22Rv1 (cell line): ENCODE data around the gene BNC2.

Experiments
- ZFX ChIP-seq: fragments of 450-650 bp; IDR thresholded peaks from 2 replicates; pipeline ENCODE4 v1.6.1; 2017; ENCODE audit warnings: antibody characterized with exemption, borderline replicate concordance
- TF ChIP-seq, protein P1 (sequence below): fragments of 450-650 bp; IDR thresholded peaks from 2 replicates; pipeline ENCODE4 v1.5.1; 2017; ENCODE audit warnings: mild to moderate bottlenecking

DNA sequence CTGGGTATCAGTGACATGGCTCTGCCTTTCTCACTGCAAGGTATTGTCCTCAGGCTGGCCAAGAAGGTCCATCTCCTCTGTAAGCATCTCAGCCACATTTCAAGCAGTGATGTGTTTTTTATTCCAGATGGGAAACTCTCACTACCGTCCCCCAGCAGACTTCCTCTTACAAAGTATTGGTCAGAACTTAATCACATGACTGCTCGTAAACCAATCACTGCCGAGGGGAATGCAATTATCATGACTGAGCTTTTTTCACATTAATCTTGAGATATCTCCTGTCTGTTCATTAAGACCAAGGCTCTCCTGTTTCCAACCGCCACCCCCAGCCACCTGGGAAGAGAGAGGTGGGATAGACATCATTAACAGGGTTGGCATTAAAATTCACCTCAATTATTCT, 76.4 kb downstream of the BNC2 start:
- TF ChIP-seq, protein P1, sequence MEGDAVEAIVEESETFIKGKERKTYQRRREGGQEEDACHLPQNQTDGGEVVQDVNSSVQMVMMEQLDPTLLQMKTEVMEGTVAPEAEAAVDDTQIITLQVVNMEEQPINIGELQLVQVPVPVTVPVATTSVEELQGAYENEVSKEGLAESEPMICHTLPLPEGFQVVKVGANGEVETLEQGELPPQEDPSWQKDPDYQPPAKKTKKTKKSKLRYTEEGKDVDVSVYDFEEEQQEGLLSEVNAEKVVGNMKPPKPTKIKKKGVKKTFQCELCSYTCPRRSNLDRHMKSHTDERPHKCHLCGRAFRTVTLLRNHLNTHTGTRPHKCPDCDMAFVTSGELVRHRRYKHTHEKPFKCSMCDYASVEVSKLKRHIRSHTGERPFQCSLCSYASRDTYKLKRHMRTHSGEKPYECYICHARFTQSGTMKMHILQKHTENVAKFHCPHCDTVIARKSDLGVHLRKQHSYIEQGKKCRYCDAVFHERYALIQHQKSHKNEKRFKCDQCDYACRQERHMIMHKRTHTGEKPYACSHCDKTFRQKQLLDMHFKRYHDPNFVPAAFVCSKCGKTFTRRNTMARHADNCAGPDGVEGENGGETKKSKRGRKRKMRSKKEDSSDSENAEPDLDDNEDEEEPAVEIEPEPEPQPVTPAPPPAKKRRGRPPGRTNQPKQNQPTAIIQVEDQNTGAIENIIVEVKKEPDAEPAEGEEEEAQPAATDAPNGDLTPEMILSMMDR: no peak
- no peak for TF ChIP-seq ZFX
